AG08396 (cell line): ENCODE data around the gene LMTK2.
"Not testable (repeated sequence)": the region's sequence is repeated elsewhere in the genome, so short reads cannot be mapped to it uniquely, and the experiment has no call there.

Experiments used
- DNase-seq: peaks from one replicate; pipeline ENCODE4 v3.0.0; 2012; ENCODE audit warnings: low spot score, mixed read lengths

Gene LMTK2

GRCh38 chr7:98105942-98106544, 619 bp upstream of the LMTK2 start:
- no peak for DNase-seq

GRCh38 chr7:98107313-98107721, 655 bp downstream of the LMTK2 start:
- no peak for DNase-seq

GRCh38 chr7:98110249-98111022, 3.8 kb downstream of the LMTK2 start:
- no peak for DNase-seq

GRCh38 chr7:98112077-98112476, 5.4 kb downstream of the LMTK2 start:
- no peak for DNase-seq

GRCh38 chr7:98115746-98116525, 9.3 kb downstream of the LMTK2 start:
- no peak for DNase-seq

- no peak for DNase-seq
Observed at GRCh38 chr7:98116656-98117461, 10.2 kb downstream of the LMTK2 start.

GRCh38 chr7:98119256-98119918, 12.7 kb downstream of the LMTK2 start:
- DNase-seq: peak; percentile 74

GRCh38 chr7:98120559-98120958, 13.9 kb downstream of the LMTK2 start:
- no peak for DNase-seq

GRCh38 chr7:98121388-98121787, 14.7 kb downstream of the LMTK2 start:
- not testable (repeated sequence) for DNase-seq

GRCh38 chr7:98123365-98123696, 16.7 kb downstream of the LMTK2 start:
- no peak for DNase-seq

GRCh38 chr7:98125759-98126158, 19.1 kb downstream of the LMTK2 start:
- no peak for DNase-seq

- no peak for DNase-seq
Observed at GRCh38 chr7:98126311-98127142, 19.9 kb downstream of the LMTK2 start.

- no peak for DNase-seq
Observed at GRCh38 chr7:98128346-98128745, 21.7 kb downstream of the LMTK2 start.

- DNase-seq: no peak
Observed at GRCh38 chr7:98130959-98131358, 24.3 kb downstream of the LMTK2 start.

- DNase-seq: no peak
Observed at GRCh38 chr7:98133181-98133580, 26.5 kb downstream of the LMTK2 start.

- no peak for DNase-seq
Observed at GRCh38 chr7:98133621-98134303, 27.1 kb downstream of the LMTK2 start.

- DNase-seq: no peak
Observed at GRCh38 chr7:98134420-98135228, 28.0 kb downstream of the LMTK2 start.

GRCh38 chr7:98135984-98136383, 29.3 kb downstream of the LMTK2 start:
- DNase-seq: no peak

GRCh38 chr7:98136423-98136822, 29.8 kb downstream of the LMTK2 start:
- DNase-seq: no peak
